GM18520 (cell line): ENCODE measurements around the gene MOB2.
"Not testable (repeated sequence)": the region's sequence is repeated elsewhere in the genome, so short reads cannot be mapped to it uniquely, and the experiment has no call there.

ENCODE experiments used
- ATAC-seq: cut with Tn5 transposase; IDR thresholded peaks from one replicate; pipeline ENCODE4 v1.9.1; 2021; ENCODE audit not compliant: unreplicated experiment

MOB2 gene

GRCh38 chr11:1445741-1446445, 40.7 kb downstream of the MOB2 start:
- ATAC-seq, result no peak

DNA sequence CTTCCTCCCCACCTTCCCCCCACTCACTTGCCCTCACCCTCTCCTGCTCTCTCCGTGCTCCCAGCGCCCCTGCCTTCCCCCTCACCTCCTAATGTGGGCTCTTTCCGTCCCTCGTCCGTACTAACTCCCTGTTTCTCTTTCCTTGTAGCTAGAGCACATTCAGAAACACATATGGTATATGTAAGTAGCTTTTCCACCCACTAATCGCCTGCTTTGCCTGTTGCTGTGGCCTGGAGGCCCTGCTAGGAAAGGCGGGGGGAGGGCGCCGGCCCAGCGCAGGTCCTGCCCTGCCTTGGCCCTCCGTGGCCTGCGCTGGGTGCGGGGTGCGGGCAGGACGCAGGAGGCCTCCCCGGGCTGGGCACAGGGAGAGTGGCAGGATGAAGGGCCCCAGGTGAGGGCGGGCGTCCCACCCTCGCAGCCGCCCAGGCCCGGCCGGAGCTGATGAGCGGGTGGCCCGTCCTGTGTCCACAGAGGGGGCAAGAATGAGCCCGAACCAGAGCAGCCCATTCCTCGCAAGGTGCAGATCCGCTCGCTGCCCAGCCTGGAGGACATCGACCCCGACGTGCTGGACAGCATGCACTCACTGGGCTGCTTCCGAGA, 41.7 kb downstream of the MOB2 start:
- ATAC-seq, result no peak

- no peak for ATAC-seq
Measured at GRCh38 chr11:1444321-1444720, 42.3 kb downstream of the MOB2 start.

GRCh38 chr11:1443737-1444136, 42.8 kb downstream of the MOB2 start:
- ATAC-seq, result no peak

- ATAC-seq, result no peak
Measured at GRCh38 chr11:1442807-1443366, 43.7 kb downstream of the MOB2 start.

GRCh38 chr11:1442163-1442562, 44.4 kb downstream of the MOB2 start:
- no peak for ATAC-seq

DNA sequence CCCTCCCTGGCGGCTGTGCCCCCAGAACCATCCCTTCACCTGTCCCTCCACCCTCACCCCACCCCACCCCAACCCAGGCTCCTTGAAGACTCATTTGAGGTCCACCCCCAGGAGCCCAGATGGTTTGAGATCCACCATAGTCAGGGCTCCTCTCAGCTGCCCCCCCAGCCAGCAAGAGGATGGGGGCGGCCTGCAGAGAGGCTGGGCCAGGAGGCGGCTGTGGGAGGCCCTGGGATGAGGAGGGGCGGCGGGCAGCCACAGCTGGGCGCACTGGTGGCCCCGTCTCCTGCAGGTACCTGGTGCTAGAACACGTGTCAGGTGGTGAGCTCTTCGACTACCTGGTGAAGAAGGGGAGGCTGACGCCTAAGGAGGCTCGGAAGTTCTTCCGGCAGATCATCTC, 46.1 kb downstream of the MOB2 start:
- ATAC-seq, result no peak

GRCh38 chr11:1440066-1440465, 46.5 kb downstream of the MOB2 start:
- ATAC-seq, result no peak

DNA sequence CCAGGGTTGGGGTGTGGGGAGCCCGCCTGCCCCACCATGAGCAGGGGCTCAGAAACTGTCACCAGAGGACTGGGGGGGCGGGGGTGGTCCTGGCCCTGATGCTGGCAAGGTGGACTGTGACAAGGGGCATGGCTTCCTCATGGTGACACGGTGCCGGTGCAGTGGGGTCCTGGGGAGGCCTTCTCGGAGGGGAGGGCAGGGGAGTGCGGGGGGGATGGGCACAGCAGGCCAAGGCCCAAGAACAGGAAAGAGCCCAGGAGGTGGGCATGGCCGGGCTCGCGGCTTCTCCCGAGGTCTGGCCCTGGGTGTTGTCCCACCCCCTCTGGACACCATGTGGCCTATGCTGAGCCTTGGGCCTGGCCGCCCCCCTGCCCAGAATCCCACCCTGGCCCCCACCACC, 47.2 kb downstream of the MOB2 start:
- ATAC-seq, result no peak

DNA sequence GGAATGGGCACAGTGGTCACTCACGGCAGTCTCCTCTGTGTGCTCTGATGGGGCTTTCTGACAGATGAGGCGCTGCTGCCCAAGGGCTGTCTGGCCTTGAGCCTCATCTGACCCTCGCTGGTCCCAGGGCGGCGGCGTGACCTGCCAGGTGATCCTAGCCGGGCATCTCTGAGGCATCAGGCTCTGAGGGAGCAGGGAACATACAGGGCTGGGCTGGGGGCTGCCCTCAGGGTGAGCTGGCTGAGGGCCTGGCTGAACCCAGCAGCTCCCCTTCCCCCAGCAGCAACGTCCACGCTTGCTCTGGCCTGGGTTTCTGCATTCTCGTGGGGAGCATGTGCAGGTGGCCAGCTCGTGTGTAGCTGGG, 47.6 kb downstream of the MOB2 start:
- no peak for ATAC-seq

- no peak for ATAC-seq
Measured at GRCh38 chr11:1438261-1438966, 48.2 kb downstream of the MOB2 start.

DNA sequence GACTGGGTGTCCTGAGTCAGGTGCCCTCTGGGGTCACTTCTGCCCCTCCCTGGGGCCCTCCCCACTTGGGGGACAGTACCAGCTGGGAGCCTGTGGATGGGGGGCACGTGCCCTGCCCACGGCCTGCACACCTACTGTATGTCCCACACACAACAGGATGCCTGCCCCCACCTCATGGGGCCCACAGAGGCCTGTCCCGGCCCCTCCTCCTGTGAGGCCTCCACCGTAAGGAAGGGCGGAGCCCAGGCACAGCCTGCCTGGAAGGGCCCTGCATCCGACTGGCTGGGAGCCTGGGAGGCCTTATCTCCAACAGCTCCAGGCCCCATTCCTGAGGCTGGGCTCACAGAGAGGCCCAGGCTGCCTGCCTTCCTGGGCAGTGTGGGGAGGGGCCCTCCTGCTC, 49.1 kb downstream of the MOB2 start:
- no peak for ATAC-seq

GRCh38 chr11:1436468-1437039, 50.0 kb downstream of the MOB2 start:
- no peak for ATAC-seq

DNA sequence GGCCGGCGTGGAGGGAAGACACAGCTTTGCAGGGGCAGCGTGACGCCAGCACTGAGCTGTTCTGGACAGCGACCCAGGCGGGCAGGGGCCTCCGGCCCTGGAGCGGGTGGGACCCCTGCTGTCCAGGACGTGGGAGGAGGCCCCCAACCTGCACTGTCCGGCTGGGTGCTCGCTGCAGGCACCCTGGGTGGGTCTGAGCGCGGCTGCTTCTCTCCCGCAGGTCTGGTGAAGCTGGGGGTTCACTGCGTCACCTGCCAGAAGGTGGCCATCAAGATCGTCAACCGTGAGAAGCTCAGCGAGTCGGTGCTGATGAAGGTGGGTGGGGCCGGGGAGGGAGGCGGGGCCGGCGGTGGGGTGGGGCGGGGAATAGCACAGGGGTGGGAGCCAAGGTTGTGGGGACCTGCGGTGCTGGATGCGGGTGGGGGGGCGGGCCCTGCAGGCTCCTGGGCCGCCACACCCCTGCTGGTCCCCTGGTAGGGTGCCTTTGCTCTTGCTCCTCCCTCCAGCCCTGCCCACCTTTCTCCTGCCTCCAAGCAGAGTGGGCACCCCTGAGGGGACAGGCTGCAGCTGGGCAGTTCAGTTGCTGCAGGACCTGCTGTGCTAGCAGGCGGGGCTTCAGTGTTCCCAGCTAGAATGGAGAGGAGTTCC, 50.6 kb downstream of the MOB2 start:
- ATAC-seq, result no peak

- ATAC-seq, result not testable (repeated sequence)
Measured at GRCh38 chr11:1435479-1435819, 51.1 kb downstream of the MOB2 start.

DNA sequence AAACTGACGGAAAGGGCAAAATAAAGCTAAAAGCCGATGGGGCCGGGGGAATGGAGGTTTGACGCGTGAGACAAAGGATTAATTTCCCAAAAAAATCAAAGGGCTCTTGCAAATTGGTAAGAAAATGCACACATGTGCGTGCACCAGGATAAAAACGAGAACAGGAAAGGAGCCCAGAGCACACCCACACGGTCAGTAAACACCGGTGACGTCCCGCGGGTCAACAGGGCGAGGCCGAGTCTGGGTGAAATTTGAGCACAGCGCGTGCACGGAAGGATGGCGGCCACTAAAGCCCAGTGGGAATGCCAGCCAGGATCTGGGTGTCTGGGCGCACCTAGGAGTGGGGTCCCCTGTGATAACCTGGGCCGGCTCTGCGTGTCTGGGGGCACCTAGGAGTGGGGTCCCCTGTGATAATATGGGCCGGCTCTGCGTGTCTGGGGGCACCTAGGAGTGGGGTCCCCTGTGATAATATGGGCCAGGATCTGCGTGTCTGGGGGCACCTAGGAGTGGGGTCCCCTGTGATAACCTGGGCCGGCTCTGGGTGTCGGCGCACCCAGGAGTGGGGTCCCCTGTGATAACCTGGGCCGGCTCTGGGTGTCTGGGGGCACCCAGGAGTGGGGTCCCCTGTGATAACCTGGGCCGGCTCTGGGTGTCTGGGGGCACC, 52.5 kb downstream of the MOB2 start:
- ATAC-seq, result no peak

DNA sequence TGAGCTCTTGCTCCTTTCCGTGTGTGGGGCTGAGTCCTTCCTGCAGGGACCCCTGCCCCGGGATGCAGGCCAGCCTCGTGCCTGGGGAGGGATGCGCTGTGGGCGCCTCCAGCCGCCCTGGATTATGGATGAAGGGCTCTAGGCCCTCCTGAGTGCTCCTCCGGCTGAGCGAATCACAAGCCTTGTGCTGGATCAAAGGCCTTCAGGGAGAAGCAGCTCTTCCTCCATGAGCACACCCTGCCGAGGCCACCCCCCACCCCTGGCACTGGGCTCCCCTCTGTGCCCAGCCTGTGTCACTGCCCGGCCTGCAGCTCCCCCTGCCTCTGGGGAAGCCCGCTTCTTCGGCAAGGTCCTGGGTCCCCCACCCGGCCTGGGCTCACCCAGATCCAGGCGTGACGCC, 53.0 kb downstream of the MOB2 start:
- ATAC-seq, result no peak

DNA sequence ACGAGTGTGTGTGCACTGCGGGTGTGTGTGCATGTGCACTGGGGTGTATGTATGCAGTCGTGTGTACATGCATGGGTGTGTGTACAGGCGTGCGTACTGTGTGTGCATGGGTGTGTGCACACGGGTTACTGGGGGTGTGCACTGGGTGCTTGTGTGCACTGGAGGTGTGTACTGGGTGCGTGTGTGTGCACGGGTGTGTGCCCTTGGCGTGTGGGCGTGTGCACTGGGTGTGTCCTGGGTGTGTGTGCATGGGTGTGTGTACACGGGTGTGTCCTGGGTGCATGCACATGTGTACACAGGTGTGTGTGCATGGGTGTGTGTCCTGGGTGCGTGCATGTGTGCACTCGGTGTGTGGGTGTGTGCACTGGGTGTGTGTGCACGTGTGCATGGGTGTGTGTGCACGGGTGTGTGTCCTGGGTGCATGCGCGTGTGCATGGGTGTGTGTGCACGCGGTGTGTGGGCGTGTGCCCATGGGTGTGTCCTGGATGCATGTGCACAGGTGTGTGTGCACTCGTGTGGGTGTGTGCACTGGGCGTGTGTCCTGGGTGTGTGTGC, 57.7 kb downstream of the MOB2 start:
- no peak for ATAC-seq

GRCh38 chr11:1425439-1425838, 61.1 kb downstream of the MOB2 start:
- ATAC-seq, result no peak

DNA sequence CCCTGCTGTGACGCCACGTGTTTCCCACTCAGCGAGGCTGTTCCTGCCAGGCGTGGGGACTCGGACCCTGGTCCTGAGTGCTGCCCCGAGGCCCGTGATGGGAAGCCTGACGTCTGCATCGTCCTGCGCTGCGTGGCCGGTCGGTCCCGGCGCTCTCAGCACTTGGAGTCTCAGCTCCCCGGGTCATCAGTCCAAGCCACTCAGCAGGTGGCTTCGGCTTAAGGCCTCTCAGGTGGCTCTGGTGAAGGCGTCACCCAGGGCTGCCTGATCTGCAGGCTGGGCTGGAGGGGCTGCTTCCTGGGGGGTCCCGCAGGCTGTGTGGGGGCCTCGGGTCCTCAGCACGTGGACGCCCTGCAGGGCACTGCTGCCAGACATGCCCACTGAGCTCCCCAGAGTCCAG, 61.6 kb downstream of the MOB2 start:
- no peak for ATAC-seq

GRCh38 chr11:1423406-1423805, 63.2 kb downstream of the MOB2 start:
- not testable (repeated sequence) for ATAC-seq
